ENCODE measurements around the gene MBP. TPM values are rescaled to one million over a fixed set of nuclear protein-coding genes. Genes with fewer than 3 reads are reported as not detected.

The MBP gene
- total RNA-seq, 1 experiment from 2014 or later: 47.4 TPM

- H3K4me3 ChIP-seq (ENCODE audit: low read length): no peak overlapping the region
- no peak for ATAC-seq
- intact Hi-C loops (cut with micrococcal nuclease): no loop called here
- no peaks in the 10 kb centered on the region for H3K79me2 ChIP-seq (ENCODE audit: low read length)
- no peak overlapping the region for H3K27ac ChIP-seq (ENCODE audit: low read length)
- H3K9ac ChIP-seq (ENCODE audit: low read length): no peak overlapping the region
- ChIA-PET POLR2A (ENCODE audit: unreplicated experiment) (no interaction called here), CTCF (interaction anchor here (1.1 kb wide), 1 partner anchor 54 kb away, joined by 9 read pairs; no protein-coding TSS in a partner anchor)
- H3K27me3 ChIP-seq (ENCODE audit: low read length): no peaks in the 10 kb centered on the region
- TF ChIP-seq EZH2 (IDR thresholded peaks at IDR 0.05; ENCODE audit: low read length, unreplicated experiment) (no peak), EZH2phosphoT487 (IDR thresholded peaks at IDR 0.05; ENCODE audit: borderline replicate concordance, low read length) (no peak)
- TF ChIP-seq, protein P1, sequence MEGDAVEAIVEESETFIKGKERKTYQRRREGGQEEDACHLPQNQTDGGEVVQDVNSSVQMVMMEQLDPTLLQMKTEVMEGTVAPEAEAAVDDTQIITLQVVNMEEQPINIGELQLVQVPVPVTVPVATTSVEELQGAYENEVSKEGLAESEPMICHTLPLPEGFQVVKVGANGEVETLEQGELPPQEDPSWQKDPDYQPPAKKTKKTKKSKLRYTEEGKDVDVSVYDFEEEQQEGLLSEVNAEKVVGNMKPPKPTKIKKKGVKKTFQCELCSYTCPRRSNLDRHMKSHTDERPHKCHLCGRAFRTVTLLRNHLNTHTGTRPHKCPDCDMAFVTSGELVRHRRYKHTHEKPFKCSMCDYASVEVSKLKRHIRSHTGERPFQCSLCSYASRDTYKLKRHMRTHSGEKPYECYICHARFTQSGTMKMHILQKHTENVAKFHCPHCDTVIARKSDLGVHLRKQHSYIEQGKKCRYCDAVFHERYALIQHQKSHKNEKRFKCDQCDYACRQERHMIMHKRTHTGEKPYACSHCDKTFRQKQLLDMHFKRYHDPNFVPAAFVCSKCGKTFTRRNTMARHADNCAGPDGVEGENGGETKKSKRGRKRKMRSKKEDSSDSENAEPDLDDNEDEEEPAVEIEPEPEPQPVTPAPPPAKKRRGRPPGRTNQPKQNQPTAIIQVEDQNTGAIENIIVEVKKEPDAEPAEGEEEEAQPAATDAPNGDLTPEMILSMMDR (conservative IDR thresholded peaks at IDR 0.05; ENCODE audit: low read depth, low read length): no peak
- peaks cover 10% of the 10 kb centered on the region for H3K4me1 ChIP-seq (ENCODE audit: insufficient read depth, low read length)
- no peak for DNase-seq
- H3K9me2 ChIP-seq (replicated peaks; ENCODE audit: low read length): no peaks in the 10 kb centered on the region
- no peaks in the 10 kb centered on the region for H3K36me3 ChIP-seq (ENCODE audit: low read depth, low read length)
- no TSS peak for BruUV-seq (replicated peaks)
- no peaks in the 10 kb centered on the region for H4K20me1 ChIP-seq (ENCODE audit: low read length)
- no peak overlapping the region for H2AFZ ChIP-seq (ENCODE audit: low read length)
- no peak overlapping the region for H3K4me2 ChIP-seq (ENCODE audit: low read length)
- no peaks in the 10 kb centered on the region for H3F3A ChIP-seq (ENCODE audit: low read length, unreplicated experiment)
- no peaks in the 10 kb centered on the region for H3K9me3 ChIP-seq (ENCODE audit: low read length)
These were observed 24.7 kb upstream of the MBP start for GRCh38 chr18:77157312-77157711.

DNA sequence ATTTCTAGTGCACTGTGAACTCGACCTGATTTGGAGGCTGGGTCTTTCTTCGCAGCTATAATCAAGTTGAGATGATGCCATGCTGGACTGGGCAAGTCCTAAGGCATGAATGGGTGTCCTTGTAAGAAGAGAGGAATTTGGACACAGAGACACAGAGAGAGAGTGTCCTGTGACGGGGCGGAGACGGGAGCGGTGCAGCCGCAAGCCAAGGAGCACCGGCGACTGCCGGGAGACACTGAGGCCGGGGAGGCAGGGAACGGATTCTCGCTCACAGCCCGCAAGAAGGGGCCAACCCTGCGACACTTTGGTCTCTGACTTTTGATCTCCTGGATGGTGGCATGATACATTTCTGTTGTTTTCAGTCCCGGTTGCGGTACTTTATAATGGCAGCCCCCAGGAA lies 22.4 kb upstream of the MBP start:
- Histone ChIP-seq H3K4me1 (ENCODE audit: insufficient read depth, low read length) (no peaks in the 10 kb centered on the region), H3K79me2 (ENCODE audit: low read length) (no peaks in the 10 kb centered on the region), H3K4me3 (ENCODE audit: low read length) (no peak overlapping the region), H2AFZ (ENCODE audit: low read length) (no peak overlapping the region), H3K27ac (ENCODE audit: low read length) (no peak overlapping the region), H3K4me2 (ENCODE audit: low read length) (no peak overlapping the region), H3K9ac (ENCODE audit: low read length) (no peak overlapping the region), H3K9me3 (ENCODE audit: low read length) (no peaks in the 10 kb centered on the region), H3K27me3 (ENCODE audit: low read length) (no peaks in the 10 kb centered on the region), H3F3A (ENCODE audit: low read length, unreplicated experiment) (no peaks in the 10 kb centered on the region), H4K20me1 (ENCODE audit: low read length) (no peaks in the 10 kb centered on the region), H3K36me3 (ENCODE audit: low read depth, low read length) (no peaks in the 10 kb centered on the region), H3K9me2 (replicated peaks; ENCODE audit: low read length) (no peaks in the 10 kb centered on the region)
- no TSS peak for BruUV-seq (replicated peaks)
- intact Hi-C loops (cut with micrococcal nuclease): no loop called here
- DNase-seq (no peak), ATAC-seq (no peak)
- ChIA-PET POLR2A (ENCODE audit: unreplicated experiment) (no interaction called here), CTCF (no interaction called here)
- TF ChIP-seq EZH2 (IDR thresholded peaks at IDR 0.05; ENCODE audit: low read length, unreplicated experiment) (no peak), EZH2phosphoT487 (IDR thresholded peaks at IDR 0.05; ENCODE audit: borderline replicate concordance, low read length) (no peak)
- TF ChIP-seq, protein P1 (conservative IDR thresholded peaks at IDR 0.05; ENCODE audit: low read depth, low read length): no peak

DNA sequence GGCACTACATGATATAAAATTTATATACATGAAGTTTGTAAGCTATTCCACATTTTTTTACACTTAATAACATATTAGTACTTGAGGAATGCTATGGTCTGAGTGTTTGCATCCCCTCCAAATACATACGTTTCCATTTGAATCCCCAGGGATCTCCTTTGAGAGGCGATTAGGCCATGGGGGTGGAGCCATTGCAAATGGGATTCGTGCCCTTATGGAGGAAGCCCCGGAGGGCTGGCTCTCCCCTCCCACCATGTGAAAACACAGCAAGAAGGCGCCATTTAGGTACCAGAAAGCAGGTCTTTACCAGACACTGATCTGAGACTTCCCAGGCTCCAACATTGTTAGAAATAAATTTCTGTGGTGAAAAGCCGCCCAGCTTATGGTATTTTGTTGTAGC lies 20.8 kb upstream of the MBP start:
- Histone ChIP-seq H3K4me3 (ENCODE audit: low read length) (no peak overlapping the region), H3K9me3 (ENCODE audit: low read length) (no peaks in the 10 kb centered on the region), H3K4me1 (ENCODE audit: insufficient read depth, low read length) (no peaks in the 10 kb centered on the region), H3F3A (ENCODE audit: low read length, unreplicated experiment) (no peaks in the 10 kb centered on the region), H3K27ac (ENCODE audit: low read length) (no peak overlapping the region), H3K27me3 (ENCODE audit: low read length) (no peaks in the 10 kb centered on the region), H3K9ac (ENCODE audit: low read length) (no peak overlapping the region), H3K9me2 (replicated peaks; ENCODE audit: low read length) (no peaks in the 10 kb centered on the region), H3K79me2 (ENCODE audit: low read length) (no peaks in the 10 kb centered on the region), H4K20me1 (ENCODE audit: low read length) (no peaks in the 10 kb centered on the region), H3K36me3 (ENCODE audit: low read depth, low read length) (no peaks in the 10 kb centered on the region), H2AFZ (ENCODE audit: low read length) (no peak overlapping the region), H3K4me2 (ENCODE audit: low read length) (no peak overlapping the region)
- TF ChIP-seq, protein P1 (conservative IDR thresholded peaks at IDR 0.05; ENCODE audit: low read depth, low read length): no peak
- TF ChIP-seq EZH2phosphoT487 (IDR thresholded peaks at IDR 0.05; ENCODE audit: borderline replicate concordance, low read length) (no peak), EZH2 (IDR thresholded peaks at IDR 0.05; ENCODE audit: low read length, unreplicated experiment) (no peak)
- intact Hi-C loops (cut with micrococcal nuclease): no loop called here
- POLR2A ChIA-PET (ENCODE audit: unreplicated experiment): no interaction called here
- no peak for DNase-seq
- ATAC-seq: no peak
- CTCF ChIA-PET: no interaction called here
- BruUV-seq (replicated peaks): no TSS peak

Measured in PC-3 (cell line).